ENCODE results near the gene SGTA.

The SGTA gene

DNA sequence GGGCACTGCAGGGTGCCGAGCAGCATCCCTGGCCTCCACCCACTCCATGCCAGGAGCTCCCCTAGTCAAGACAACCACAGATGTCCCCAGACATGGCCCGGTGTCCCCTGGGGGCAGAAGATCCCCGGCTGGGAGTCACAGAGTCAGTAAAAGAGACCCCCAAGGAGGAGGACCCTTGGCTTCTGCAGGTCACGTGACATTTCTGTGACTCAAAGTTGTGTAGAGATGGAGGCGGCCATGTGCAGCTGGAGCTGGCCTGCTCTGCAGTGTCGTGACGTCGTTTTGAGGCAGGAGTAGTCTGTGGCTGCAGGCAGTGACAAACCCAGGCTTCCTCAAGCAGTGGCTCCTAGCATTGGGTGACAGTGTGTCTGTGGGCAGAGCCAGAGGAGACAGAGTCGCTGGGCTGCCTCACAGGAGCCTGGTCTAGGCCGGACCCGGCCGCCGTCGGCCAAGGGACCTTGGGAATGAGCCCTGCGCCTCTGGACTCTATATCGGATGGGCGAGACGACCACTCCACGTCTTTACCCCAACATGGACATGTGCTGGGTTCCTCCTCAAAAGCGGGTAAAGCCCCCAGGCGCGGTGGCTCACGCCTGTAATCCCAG is 54.2 kb downstream of the SGTA start:
- DNase-seq (ENCODE audit: low spot score) (no peak), FAIRE-seq (no peak)

DNA sequence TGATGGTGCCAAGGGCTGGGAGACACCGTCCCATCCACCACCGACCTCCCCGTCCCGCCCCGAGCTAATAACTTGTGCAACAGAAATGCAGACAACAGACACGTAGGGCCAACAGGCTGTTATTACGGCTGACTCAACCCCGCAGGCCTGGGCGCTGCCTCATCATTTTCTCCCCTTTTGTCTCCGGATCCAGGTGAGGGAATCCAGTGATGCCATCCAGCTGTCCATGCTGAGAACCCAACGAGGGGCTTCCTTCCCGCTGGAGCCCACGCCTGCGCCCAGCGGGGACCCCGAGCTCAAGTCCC is 55.5 kb downstream of the SGTA start:
- no peak for FAIRE-seq
- no peak for DNase-seq (ENCODE audit: low spot score)

DNA sequence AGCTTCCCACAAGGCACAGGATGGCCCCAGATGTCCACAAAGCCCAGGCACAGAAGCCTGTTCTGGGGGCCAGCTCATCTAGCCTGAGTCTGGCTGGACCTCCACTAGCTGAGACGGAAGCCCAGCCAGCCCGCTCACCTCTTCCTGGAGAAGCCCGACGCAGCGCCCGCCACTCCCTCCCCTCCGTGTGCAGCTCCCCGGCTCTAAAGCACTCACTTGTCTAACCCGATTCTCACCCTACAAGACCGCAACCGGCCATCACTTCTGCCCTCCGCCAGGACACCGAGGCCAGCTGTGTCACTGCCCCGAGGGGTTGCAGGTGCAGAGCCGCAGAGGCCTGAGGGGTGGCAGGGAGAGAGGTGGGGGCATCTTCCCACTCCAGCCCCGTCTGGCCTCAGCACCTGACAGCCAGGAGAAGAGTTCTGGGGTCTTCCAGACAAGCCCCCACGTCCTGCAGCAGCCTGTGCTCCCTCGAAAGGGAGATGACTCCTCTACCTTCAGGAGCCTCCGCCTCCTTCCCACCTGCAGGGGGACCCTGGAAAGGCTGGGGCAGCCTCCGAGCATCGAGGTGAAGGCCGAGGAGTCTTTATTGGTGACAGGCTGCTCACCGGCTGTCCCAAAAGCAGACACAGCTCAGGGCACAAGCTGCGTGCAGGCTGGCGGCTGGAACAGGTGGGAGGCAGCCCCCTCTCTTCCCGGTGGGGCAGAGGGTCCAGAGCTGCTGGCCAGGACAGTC is 56.0 kb downstream of the SGTA start:
- DNase-seq (ENCODE audit: low spot score) (no peak), FAIRE-seq (no peak)

DNA sequence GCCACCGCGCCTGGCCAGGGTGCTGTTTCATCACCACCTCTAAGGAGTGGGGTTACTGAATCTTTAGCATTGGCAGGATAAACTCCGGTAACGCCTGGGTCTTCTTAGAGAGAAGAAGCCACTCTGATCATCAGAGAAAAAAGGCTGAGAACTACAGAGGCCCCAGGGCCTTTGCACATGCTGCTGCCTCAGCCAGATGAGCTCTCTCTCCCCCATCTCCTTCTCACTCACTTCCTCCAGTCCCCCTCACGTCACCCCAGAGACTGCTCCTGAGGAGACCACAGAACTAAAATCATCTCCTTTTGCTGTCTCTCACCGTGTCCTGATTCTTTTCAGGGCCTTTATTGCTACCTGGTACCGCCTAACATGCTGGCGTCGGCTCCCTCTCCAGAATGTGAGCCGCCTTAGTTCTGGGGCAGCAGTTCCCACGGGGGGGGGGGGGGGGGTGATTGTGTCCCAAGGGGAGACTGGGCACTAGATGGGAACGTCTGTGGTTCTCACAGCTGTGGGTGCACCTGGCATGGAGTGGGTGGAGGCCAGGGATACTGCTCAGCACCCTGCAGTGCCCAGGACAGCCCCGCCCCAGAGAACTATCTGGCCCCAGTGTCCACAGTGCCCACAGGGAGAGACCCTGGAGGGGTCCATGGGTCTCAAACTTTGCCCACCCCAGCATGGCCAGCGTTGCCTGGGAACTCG is 56.8 kb downstream of the SGTA start:
- FAIRE-seq (no peak), DNase-seq (ENCODE audit: low spot score) (no peak)

DNA sequence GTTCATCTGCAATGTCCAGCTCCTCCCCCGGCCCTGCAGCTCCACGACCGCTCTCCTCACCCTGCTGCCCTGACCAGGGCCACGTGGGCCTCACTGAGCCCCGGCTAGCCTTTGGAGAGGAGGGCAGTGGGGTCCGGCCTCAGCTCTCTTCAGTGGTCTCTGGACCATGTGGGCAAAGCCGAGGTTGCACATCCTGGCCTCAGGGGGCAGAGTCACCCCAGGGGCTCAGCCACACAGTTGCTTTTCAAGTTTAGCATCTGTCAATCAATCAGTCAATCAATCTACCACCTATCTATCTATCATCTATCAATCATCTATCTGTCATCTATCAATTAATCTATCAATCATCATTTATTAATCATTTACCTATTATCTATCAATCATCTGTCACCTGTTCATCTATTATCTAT is 58.9 kb downstream of the SGTA start:
- FAIRE-seq: no peak
- DNase-seq (ENCODE audit: low spot score): no peak

DNA sequence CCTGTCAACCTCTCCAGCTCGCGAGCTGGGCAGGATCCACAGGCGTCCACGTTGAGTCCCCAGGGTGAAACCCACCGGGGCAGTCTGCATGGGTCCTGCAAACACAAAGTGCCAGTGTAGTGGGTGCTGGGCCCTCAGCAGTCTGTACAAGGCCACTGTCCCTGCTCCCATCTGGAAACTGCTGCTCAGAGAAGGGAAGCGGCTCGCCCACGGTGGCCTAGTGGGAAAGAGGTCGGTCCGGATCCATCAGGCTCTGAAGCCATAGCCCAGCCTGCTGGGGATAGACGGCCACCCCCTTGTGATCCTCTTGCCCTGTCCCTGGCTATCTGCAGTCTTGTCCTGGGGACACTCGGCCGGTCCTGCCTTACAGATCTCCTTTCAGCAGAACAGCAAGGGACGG is 59.3 kb downstream of the SGTA start:
- DNase-seq (ENCODE audit: low spot score): no peak
- no peak for FAIRE-seq

DNA sequence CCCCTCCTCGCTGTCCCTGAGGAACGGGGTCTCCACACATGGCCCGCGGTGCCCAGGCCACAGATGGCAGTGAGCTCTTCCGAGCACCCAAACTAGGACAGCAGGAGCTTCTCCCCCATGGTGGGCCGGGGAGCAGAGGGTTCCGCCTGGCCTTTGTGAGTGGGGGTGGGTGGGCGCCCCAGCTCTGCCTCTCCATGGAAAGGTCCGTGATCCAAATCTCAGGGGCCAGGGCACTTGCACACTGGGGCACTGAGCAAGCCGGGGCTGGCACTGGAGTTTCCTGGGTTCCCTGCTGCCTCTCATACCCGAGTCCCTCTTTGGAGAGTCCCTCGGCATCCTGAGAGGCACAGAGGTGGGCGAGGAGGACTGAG is 59.7 kb downstream of the SGTA start:
- DNase-seq (ENCODE audit: low spot score) (no peak), FAIRE-seq (no peak)

DNA sequence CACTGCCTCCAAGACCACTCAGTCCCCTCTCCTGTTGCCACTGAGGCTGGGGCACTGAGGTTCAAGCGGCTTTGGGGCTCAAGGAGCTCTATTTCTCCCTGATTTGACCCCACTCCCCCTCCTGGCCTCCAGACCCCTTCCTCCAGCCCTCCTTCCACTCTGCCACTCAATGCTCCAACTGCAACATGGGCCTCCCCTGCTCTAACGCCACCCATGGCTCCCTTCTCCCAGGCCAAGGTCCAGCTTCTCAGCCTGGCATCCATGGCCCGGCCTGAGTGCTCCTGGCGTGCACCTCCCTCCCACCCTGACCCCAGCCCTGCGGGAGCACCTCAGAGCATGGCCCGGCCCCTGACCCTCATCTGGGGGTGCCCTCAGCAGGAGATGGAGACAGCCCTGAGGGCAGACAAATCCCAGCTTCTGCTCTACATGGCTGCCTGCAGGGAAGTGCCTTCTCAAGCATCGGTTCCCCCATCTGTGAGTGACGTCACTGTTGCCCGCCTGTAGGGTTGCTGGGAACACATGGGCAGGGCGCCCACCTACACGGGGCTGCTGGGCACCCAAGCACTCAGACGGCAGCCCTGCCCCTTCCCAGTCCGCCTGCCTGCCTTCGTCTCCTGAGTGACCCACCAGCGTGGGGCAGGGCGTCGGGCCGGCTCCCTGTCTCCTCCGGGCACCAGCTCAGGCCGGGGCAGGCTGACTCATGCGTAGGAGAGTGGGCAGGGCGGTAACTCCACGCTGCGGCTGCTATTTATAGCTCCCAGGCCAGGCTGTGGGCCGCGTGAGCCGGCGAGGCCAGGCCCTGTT is 60.3 kb downstream of the SGTA start:
- DNase-seq (ENCODE audit: low spot score) (peak; percentile 75), FAIRE-seq (no peak)

DNA sequence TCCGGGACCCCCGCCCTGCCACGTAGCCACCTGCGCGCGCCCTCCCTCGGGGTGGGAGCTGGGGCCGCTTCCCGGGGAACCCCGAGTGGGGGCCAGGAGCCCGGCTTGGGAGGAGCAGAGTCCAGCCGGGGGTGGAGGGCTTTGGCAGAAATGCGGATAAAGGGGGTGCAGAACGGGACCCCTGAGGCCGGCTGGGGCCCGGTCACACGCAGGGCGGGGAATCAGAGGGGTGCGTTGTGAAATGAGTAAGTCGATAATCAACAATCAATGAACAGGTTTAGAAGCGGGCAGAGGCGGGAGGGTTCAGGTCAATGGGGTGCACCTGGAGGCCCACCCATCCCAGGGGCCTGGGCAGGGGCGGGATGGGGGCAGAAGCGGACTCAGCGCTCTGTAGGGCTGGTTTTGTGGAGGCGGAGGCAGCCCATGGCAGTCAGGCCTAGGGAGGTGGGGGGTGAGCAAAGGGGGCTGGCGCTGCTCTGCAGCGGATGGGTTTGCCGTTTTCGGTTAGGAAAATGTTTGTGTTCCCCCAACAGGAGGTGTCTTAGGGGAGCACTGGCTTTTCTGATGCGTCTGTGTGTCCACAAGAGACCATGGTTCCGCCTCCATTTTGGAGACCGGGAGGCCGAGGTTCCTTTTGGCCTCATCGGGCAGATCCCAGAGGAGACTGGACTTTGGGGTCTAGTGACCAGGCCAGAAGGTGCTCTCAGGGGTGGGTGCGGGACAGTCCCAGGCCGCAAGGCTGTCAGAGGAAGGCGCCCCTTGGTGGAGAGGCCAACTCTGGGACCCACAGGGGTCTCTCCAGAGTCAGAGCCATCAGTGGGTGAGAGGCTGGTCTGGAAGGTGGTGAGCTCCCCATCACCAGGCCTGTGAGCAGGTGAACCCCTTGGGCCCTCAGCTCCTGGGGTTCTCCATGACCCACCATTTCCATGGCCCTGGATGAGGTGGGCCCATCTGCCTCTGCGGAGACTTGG is 61.2 kb downstream of the SGTA start:
- no peak for DNase-seq (ENCODE audit: low spot score)
- no peak for FAIRE-seq

DNA sequence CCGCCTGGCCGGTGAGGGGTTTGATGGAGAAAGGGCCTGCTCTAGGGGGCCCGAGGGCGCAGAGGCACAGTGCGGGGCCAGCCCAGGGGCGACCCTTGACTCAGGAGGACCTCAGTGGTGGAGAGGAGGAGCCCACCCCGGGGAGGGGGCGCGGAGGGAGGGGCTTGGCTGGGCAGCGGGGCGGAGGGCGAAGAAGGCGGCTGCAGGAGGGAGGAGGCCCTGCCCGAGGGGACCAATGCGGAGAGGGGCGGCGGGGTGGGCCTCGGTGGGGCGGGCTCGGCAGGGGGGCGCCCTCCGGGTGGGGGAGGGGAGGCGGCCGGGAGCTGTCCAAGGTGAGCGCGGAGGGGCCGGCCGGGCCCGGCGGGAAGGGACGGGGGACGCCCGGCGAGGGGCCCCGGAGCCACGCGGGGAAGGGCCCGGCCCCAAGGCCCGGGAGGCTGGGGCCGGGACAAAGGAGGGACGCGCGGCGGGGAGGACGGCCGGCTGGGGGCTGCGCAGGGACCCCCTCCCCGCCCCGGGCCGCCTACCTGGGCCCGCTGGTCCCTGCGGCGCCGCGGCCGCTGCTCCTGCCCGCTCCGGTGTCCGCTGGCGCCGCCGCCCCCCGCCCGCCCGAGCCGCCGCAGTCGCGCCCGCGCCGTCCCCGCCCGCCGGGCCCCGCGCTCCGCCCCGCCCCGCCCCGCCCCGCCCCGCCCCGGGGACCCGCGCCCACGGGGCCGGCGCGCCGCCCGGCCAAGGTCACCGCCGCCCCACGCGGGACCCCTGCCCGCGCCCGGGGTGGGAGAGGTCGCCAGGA is 62.1 kb downstream of the SGTA start, which contains the start of gene DIRAS1:
TSS of gene DIRAS1 (minus strand) at position 596 of the 793 bp plus-strand sequence. CDS start 3,566 bp downstream, outside the sequence.
- DNase-seq (ENCODE audit: low spot score) (peak; percentile 37), FAIRE-seq (no peak)

DNA sequence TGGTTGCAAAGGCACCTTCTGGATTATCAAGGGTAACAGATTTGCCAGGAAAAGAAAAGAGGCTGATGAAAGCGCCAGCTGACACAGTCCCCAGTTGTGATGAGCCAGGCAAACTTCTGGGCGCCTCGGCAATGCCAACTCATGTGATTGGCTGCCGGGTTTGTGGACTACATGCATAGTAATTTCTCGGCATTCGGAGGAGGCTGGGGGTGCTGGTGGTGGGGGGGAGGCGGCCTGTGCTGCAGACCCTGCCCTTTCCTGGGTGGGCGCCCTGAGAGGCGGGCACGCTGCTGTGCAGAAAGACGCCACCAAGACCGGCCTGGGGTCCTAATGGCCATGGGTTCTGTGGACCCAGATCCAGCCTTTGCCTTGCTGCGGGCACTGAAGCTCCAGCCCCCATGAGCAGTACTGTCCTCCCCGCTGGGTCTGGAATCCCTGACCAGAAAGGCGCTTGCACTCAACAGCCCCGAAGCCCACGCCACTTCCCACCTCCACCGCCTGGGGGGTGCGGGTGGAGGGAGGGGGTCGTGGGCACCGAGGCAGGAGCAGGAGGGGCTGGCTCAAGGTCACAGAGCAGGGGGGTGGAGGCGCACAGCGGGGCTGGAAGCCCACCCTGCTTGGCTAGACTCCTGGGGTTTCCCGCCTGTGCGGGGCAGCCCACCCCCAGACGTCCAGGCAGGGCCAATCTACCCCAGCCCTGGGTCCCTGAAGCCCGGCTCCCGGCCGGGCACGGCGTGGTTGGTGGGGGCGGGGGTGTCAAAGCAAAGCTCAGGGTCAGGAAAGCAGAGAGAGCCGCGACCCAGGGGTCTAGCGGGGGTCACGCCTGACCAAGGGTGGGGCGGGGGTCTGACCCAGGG is 62.9 kb downstream of the SGTA start:
- FAIRE-seq: no peak
- DNase-seq (ENCODE audit: low spot score): no peak

DNA sequence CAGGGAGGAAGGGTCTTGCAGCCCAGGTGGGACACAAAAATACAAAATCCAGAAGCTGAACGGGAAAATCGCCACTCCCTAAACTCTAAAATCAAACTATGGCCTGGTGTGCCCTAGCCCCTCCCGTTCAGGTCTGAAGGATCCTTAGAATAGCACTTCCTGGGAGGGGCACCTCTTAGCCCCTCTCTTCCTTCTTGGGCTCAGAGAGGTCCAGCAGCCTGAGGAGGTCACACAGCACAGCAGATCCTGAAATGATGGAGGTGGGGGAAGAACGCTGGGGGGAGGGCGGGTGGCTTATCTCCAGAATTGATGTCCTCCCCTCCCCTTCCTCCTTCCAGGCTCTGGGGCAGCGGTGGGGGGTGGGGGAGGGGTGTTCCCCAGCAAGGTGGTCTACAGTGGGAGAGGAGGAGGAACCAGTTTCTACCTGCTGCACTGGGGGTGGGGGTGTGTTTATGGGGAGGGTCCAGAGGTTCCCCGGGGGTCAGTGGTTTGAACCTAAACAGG is 63.8 kb downstream of the SGTA start:
- DNase-seq (ENCODE audit: low spot score): no peak
- FAIRE-seq: no peak

DNA sequence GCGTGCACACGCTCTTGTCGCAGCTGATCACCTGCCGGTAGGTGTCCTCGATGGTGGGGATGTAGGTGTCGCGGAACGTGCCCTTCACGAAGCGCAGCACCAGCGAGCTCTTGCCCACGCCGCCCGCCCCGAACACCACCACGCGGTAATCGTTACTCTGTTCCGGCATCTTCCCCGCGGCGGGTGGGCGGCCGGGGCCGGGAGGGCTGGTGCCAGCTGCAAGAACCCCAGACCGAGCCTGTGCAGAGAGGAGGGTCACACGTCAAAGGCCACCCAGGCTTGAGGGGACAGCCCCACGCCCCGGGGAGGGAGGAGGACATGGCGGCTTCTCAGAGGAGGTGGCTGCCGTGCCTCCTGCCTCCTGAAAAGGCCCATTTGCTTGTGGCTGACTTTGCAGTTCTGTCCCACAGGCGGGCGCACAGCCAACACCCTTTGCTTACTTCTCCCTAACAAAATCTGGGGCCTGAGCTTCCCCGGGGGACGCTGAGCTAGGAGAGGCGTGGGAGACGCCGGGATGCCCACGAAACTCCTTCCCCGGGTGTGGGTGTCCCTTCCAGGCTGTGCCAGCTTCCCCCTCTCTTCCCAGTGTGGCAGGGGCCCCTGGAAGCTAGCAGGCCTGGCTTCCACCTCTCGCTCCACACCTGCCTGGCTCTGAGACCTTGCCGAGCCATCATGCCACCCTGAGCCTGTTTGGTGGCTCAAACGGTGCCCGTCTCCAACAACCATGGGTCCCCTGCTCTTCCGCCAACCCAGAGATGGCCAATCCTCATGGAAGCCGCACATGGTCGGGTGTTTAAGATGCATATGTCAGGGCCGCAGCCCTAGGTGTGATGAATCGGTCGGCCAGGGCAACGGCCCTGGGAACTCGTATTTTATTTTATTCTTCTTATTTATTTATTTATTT is 65.2 kb downstream of the SGTA start:
- DNase-seq (ENCODE audit: low spot score) (no peak), FAIRE-seq (no peak)

DNA sequence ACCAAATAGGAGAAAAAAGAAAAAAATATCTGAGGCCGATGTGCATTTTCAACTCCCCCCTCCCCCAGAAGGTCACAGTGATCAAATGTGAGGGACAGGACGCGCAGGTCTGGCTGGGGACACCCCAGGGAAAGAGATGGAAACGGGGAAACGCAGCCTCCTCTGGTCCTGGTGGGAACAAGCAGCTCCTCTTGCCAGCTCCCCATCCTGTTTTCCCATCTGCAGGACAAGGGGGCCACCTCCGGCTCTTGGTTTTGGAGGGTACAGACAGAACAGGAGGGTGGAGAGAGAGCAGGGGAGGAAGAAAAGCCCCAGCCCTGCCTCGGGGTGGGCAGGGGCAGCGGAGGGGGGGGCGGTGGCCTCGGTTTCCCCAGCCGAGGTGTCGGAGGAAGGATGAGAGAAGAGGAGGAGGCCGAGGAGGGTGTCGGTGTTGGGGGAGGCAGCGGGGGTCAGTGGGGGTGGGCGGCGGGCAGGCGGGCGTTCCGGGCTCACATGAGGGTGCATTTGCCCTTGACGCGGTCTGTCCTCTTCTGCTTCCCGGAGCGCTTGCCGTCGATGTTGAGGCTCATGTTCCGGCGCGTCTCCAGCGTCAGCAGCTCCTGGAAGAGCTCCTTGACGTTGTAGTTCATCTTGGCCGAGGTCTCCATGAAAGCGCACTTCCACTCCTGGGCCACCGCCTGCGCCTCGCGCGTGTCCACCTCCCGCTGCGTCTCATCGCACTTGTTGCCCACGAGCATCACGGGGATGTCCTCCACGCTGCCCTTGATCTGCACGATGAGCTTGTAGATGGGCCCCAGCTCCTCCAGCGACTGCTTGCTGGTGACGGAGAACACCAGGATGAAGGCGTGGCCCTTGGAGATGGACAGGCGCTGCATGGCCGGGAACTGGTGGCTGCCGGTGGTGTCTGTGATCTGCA is 66.1 kb downstream of the SGTA start:
- FAIRE-seq (no peak), DNase-seq (ENCODE audit: low spot score) (no peak)

DNA sequence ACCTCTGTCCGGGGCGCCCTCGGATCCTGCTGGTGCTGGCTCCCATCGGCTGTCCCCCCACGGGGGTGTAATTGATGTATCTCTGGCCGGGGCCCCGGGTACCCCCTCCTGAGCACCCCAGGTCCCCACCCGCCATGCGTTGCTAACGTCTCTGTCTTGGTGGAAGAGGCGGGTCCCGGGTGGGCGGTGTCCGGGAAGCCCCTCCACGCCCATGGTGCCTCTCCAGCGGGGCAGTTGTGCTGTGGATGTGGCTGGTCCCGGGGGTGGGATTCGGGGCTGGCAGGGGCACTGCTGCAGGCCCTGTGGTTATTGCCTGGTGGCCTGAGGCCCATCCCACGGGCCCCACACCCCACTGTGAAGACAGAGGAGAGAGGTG is 66.8 kb downstream of the SGTA start:
- no peak for FAIRE-seq
- no peak for DNase-seq (ENCODE audit: low spot score)

DNA sequence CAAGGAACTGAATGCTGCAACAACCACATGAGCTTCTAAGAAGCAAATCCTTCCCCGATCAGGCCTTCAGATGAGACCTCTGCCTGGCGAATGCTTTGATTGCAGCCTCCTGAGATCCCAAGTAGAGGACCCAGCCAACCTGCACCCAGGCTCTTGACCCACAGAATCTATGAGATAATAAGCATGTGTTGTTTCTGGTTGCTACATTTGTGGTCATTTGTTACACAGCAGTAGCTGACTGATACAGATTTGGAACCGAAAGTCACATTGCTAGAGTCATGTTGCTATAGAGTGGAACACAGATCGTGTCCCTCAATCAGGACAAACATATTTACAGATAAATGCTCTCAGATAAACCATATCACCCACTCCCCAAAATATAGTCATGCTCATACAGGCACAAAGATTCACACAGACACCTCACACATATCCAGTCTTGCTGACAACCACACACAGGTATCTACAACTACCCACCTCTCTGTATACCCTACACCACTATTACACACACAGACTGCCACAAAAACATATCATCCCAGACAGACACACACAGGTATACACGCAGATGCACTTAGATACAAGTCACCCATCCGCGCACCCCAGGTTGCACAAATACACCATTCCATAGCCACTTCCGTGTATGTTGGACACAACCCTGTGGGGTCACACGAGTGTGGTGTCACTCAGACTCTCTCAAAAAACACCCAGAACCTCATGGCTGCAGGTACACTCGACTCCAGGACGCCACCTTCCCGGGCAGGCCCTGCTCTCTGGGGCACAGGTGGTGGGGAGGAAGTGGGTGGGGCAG is 67.4 kb downstream of the SGTA start:
- DNase-seq (ENCODE audit: low spot score): no peak
- no peak for FAIRE-seq
